Activated gamma-delta T cell treated with Interleukin-2 at 50 U/mL for 16 hours (primary cell): ENCODE data around the gene LCP1.
"Not testable (repeated sequence)": the region's sequence is repeated elsewhere in the genome, so short reads cannot be mapped to it uniquely, and the experiment has no call there.

Experiments used
- DNase-seq: peaks from one replicate; pipeline ENCODE4 v3.0.0-alpha.2; 2020

The LCP1 gene

GRCh38 chr13:46179969-46180763, 1.8 kb downstream of the LCP1 start:
- no peak for DNase-seq

GRCh38 chr13:46179491-46179908, 2.5 kb downstream of the LCP1 start:
- DNase-seq, result peak; percentile 74

GRCh38 chr13:46178821-46179220, 3.2 kb downstream of the LCP1 start:
- DNase-seq, result no peak

- no peak for DNase-seq
These were observed 3.8 kb downstream of the LCP1 start for GRCh38 chr13:46178143-46178542.

GRCh38 chr13:46176756-46177155, 5.2 kb downstream of the LCP1 start:
- no peak for DNase-seq

- no peak for DNase-seq
These were observed 8.3 kb downstream of the LCP1 start for GRCh38 chr13:46173656-46174055.

GRCh38 chr13:46172531-46172991, 9.4 kb downstream of the LCP1 start:
- DNase-seq, result peak; percentile 64

- DNase-seq, result no peak
These were observed 10.2 kb downstream of the LCP1 start for GRCh38 chr13:46171739-46172138.

- no peak for DNase-seq
These were observed 10.8 kb downstream of the LCP1 start for GRCh38 chr13:46171217-46171616.

GRCh38 chr13:46170687-46171086, 11.3 kb downstream of the LCP1 start:
- no peak for DNase-seq

- DNase-seq, result no peak
These were observed 11.7 kb downstream of the LCP1 start for GRCh38 chr13:46170268-46170667.

GRCh38 chr13:46169758-46170157, 12.2 kb downstream of the LCP1 start:
- DNase-seq, result no peak

- DNase-seq, result no peak
These were observed 13.2 kb downstream of the LCP1 start for GRCh38 chr13:46168783-46169182.

- DNase-seq, result no peak
These were observed 13.6 kb downstream of the LCP1 start for GRCh38 chr13:46168341-46168740.

- DNase-seq, result no peak
These were observed 14.9 kb downstream of the LCP1 start for GRCh38 chr13:46166947-46167610.

- DNase-seq, result no peak
These were observed 15.8 kb downstream of the LCP1 start for GRCh38 chr13:46166224-46166584.

- DNase-seq, result no peak
These were observed 16.3 kb downstream of the LCP1 start for GRCh38 chr13:46165485-46166223.

GRCh38 chr13:46164661-46165060, 17.3 kb downstream of the LCP1 start:
- DNase-seq, result no peak

GRCh38 chr13:46162741-46163140, 19.2 kb downstream of the LCP1 start:
- not testable (repeated sequence) for DNase-seq

- DNase-seq, result peak; percentile 39
These were observed 21.4 kb downstream of the LCP1 start for GRCh38 chr13:46160471-46161066.

- DNase-seq, result no peak
These were observed 21.9 kb downstream of the LCP1 start for GRCh38 chr13:46160065-46160464.

- no peak for DNase-seq
These were observed 23.0 kb downstream of the LCP1 start for GRCh38 chr13:46158983-46159382.

GRCh38 chr13:46158222-46158621, 23.8 kb downstream of the LCP1 start:
- DNase-seq, result no peak
